Measurements from ENCODE around the gene SLC39A7. TPM values are rescaled to one million over a fixed set of nuclear protein-coding genes. Genes with fewer than 3 reads are reported as not detected.

The SLC39A7 gene
- total RNA-seq, 4 donors from 2014 or later = 90.8 to 191 (median 153) TPM

GRCh38 chr6:33192105-33192646, 8.5 kb upstream of the SLC39A7 start, which contains the start of gene COL11A2:
COL11A2 (minus strand) TSS chr6:33192467; CDS start chr6:33192240, 227 bp downstream.
- 30 to 37% methylated on average over 18 to 27 of the region's 35 CpGs for WGBS, 2 donors
- Histone ChIP-seq H3K27me3 (no peaks in the 10 kb centered on the region), H3K27ac (peak within 1 kb of the TSS in 1 of 3 donors; percentile 35), H3K9me3 (no peaks in the 10 kb centered on the region), H3K36me3 (peaks cover 28 to 29% of the 10 kb centered on the region in 2 donors), H3K4me1 (peaks cover 14 to 30% of the 10 kb centered on the region in 2 donors), H3K4me3 (replicated peaks in 1 of 3) (peak within 1 kb of the TSS in 1 of 3 donors; percentile 15)
- no peak for TF ChIP-seq POLR2A (IDR thresholded peaks at IDR 0.05)
- TF ChIP-seq CTCF (IDR thresholded peaks at IDR 0.05) = no peak
- peak; percentile 12 to 22 for DNase-seq
- intact Hi-C loops (cut with DNase I) = no loop called here

GRCh38 chr6:33192671-33193602, 7.7 kb upstream of the SLC39A7 start:
- 10 to 20% methylated on average over 36 to 37 of the region's 72 CpGs for WGBS, 2 donors
- peaks cover 14 to 38% of the 10 kb centered on the region in 2 donors for H3K4me1 ChIP-seq
- TF ChIP-seq POLR2A (IDR thresholded peaks at IDR 0.05) (no peak), CTCF (IDR thresholded peaks at IDR 0.05) (no peak)
- no peak overlapping the region for H3K27ac ChIP-seq
- intact Hi-C loops (cut with DNase I) = no loop called here
- no peaks in the 10 kb centered on the region for H3K27me3 ChIP-seq
- peaks cover 34 to 35% of the 10 kb centered on the region in 2 donors for H3K36me3 ChIP-seq
- DNase-seq = peak; percentile 44 to 45
- peak overlapping the region in 1 of 3 donors; percentile 15 for H3K4me3 ChIP-seq (replicated peaks in 1 of 3)
- no peaks in the 10 kb centered on the region for H3K9me3 ChIP-seq

- H3K4me1 ChIP-seq = peaks cover 14 to 44% of the 10 kb centered on the region in 2 donors
- TF ChIP-seq CTCF (IDR thresholded peaks at IDR 0.05) = no peak
- no peak for TF ChIP-seq POLR2A (IDR thresholded peaks at IDR 0.05)
- no peak overlapping the region for H3K27ac ChIP-seq
- peaks cover 35% of the 10 kb centered on the region in 2 donors for H3K36me3 ChIP-seq
- DNase-seq = no peak
- no peaks in the 10 kb centered on the region for H3K9me3 ChIP-seq
- intact Hi-C loops (cut with DNase I) = no loop called here
- no peak overlapping the region for H3K4me3 ChIP-seq (replicated peaks in 1 of 3)
- no peaks in the 10 kb centered on the region for H3K27me3 ChIP-seq
- 71 to 83% methylated on average over 6 of the region's 6 CpGs for WGBS, 2 donors
These were observed 7.0 kb upstream of the SLC39A7 start for GRCh38 chr6:33193619-33194018.

GRCh38 chr6:33194431-33194979, 6.2 kb upstream of the SLC39A7 start:
- TF ChIP-seq POLR2A (IDR thresholded peaks at IDR 0.05) = no peak
- DNase-seq = no peak
- no peak overlapping the region for H3K4me3 ChIP-seq (replicated peaks in 1 of 3)
- H3K27me3 ChIP-seq = no peaks in the 10 kb centered on the region
- peaks cover 22 to 53% of the 10 kb centered on the region in 2 donors for H3K4me1 ChIP-seq
- no peaks in the 10 kb centered on the region for H3K9me3 ChIP-seq
- H3K36me3 ChIP-seq = peaks cover 35% of the 10 kb centered on the region in 2 donors
- WGBS, 2 donors = 79 to 80% methylated on average over 8 of the region's 8 CpGs
- intact Hi-C loops (cut with DNase I) = no loop called here
- H3K27ac ChIP-seq = no peak overlapping the region

GRCh38 chr6:33195304-33196165, 5.1 kb upstream of the SLC39A7 start:
- Histone ChIP-seq H3K9me3 (no peaks in the 10 kb centered on the region), H3K4me1 (peaks cover 24 to 54% of the 10 kb centered on the region in 2 donors), H3K27ac (no peak overlapping the region), H3K36me3 (peaks cover 35% of the 10 kb centered on the region in 2 donors), H3K27me3 (no peaks in the 10 kb centered on the region), H3K4me3 (replicated peaks in 1 of 3) (no peak overlapping the region)
- TF ChIP-seq CTCF (IDR thresholded peaks at IDR 0.05) (no peak), POLR2A (IDR thresholded peaks at IDR 0.05) (no peak)
- 82% methylated on average over 15 of the region's 15 CpGs for WGBS, 2 donors
- intact Hi-C loops (cut with DNase I) = loop anchor here (5.0 kb wide), 1 partner anchor 33 kb away; no protein-coding TSS in a partner anchor
- no peak for DNase-seq

All from thyroid gland (tissue), 4 donors.